HG02571 (cell line): ENCODE measurements around the gene GPR3.
"Not testable (repeated sequence)": the region's sequence is repeated elsewhere in the genome, so short reads cannot be mapped to it uniquely, and the experiment has no call there.

Experiments used
- ATAC-seq: cut with Tn5 transposase; IDR thresholded peaks from one replicate; pipeline ENCODE4 v1.9.1; 2021; ENCODE audit warnings: mild to moderate bottlenecking, moderate library complexity; ENCODE audit not compliant: unreplicated experiment

The GPR3 gene

DNA sequence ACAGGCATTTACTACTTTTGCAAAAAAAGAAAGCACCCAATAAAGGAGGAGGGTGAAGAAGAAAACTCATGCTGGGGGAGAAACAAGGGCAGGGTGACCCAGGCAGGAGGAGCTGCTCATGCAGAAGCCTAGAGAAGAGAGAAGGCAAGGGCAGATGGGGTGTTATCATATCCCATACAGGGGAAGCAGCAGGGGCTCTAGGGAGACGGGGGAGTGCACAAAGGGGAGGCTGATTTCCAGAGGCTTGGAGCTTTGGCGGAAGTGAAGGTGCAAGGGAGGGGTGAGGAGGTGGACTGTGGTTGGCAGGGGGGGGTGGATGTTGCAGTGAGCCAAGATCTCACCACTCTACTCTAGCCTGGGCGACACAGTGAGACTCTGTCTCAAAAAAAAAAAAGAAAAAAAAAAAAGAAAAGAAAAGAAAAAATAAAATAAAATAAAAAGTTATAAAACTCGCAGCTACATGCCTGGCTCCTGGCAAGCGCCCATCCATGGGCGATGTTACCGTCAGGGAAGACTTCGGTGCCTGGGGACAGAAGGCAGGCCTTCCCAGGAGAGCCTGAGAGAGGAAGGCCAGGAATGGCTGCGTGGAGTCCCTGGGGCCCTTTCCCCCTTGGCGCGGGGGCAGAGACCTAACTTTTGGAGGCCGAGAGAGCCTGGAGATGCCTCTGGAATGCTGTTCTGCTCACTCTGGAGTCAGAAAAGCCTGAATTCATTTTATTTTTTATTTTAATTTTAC lies 14.5 kb upstream of the GPR3 start:
- no peak for ATAC-seq

DNA sequence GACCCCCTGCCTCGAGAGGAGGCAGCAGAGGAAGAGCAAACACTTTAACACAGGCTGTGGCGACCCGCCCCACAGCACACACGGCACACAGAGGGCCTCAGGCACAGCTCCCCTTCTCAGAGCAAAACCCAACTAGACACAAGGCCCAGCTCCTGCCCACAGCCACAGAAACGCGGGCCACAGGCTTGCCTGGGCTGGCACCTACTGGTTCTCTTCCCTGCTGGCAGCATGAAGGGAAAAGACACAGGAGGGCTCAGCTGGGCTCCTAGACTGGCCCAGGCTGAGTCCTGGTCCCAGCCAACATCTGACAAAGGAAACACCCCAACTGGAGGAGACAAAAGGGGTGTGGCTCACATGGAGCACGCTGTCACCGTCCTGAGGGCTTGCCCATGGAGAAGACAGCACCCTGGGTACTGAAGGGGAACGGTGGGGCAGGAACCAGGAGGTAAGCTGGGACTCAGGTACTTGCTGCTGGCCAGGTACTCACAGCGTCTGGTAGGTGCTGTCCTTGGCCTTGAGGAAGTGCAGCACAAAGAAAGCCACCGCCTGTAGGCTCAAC lies 12.8 kb upstream of the GPR3 start:
- ATAC-seq: no peak

DNA sequence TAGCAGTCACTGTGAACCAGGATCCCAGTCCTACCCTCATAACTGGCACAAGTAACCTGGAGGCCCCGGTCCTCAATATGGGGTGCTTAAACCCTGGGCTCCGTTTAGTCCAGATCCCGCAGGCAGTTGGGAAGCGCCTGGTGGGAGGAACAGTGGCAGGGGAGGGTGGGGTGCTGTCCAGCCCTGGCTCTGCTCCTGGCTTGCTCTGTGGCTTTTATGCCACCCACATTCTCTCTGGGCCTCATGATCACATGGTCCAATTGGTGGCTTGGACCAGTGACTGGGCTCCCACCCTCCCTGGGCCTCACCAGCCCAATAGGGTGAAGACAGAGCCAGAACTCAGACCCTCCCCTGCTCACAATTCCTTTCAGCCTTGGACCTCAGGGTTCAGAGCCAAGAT lies 12.2 kb upstream of the GPR3 start:
- no peak for ATAC-seq

DNA sequence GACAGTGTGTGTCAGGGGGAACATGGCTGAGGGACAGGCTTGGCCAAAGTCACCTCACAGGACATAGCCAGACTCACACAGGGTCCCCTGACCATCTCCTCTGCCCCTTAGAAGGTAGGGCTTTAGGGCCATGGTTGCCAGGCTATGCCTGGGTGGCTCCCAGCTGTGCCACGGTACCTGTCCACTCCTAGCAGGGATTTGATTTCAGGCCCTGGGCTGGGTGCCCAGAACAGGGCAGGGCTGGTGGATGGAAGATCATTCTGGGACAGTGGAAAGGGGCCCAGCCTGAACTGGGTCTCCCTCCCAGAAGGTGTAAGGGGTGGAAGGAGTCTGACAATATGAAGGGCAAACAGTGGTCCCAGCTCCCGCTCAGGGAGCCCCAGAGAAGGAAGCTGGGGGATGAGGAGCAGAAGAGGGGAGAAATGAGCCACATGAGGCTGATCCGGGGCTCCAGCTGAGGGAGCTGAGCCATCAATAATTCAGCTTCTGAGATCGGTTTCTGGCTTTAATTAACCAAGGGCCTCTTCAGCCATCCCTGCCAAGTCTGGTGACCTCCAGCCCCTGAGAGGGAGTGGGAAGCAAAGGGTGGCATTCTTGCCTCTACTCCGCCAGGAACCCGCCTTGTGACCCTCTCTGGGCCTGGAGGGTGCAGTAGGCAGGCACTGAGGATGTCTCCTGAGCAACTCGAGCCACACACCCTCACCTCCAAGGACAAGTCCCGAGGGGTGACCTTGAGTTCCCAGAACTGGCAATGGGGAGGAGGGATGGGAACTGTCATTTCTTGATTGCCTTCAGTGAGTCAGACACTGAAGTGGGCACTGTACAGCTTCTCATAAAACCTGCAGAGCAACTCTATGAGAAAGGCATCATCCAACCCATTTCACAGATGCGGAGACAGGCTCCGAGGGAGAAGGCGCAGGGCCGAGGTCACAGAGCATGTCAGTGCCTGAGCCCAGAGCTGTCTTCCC lies 11.4 kb upstream of the GPR3 start:
- no peak for ATAC-seq

DNA sequence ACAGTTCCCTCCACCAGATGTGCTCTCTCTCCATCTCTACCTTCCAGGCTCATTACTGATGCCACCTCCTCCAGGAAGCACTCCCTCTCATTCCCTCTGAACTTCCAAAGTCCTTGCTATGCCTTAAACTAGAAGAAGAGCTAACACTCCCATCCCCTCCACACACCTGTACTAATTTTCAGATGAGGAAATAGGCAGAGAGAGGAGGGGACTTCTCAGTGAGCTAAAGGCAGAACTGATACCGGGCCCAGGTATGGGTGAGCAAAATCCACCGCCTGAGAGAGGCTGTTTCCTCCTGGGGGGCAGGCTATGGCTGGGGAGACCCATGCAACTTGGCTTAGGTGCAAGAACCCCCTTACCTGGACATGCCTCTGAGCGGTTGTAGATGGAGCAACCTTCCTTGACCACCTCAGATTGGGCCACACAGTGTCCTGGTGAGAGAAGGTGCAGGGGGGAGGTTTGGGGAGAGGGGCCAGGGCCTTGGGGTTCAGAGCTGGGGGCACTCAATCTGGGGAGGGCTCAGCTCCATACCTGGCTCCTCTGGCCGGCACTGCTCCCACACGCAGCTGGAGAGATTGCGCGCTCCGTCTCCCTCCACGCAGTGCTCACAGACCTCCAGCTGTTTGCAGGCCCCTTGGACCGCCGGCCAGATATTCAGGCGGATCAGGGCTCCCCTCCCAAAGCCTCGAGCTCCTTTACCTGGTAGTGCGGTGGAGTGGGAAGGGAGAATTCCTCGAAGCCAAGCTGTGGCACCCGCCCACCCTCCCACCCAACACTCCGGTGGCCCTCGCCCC lies 10.3 kb upstream of the GPR3 start:
- no peak for ATAC-seq

DNA sequence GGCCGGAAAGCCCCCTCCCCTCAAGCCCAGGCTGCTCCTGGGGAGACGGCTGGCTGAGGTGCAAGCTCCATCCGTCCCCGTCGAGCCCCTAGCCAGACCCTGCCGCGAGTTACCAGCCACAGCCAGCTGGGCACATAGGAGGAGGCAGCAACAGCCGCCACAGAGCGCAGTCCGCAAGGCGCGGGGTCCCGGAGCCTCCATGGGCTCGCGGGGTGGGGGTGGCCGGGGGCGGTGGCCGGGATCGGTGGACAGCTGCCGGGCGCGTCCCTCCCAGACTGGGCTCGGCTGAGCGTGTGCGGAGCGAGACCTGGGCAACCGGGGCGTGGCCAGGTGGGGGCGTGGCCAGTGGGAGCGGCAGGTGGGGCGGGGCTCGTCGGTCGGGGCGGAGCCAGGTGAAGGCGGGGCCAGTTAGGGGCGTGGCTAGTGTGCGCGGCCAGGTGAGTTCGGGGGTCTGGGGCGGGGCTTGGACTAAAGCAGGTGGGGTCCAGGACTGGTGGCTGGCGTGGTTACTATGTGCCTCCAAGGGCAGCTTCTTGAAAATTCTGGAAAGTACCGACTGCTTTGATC lies 9.3 kb upstream of the GPR3 start, which contains the start of gene CD164L2:
TSS of gene CD164L2 (minus strand) at position 295 of the 567 bp plus-strand sequence. CDS start at position 201, 94 bp downstream.
- ATAC-seq: no peak

DNA sequence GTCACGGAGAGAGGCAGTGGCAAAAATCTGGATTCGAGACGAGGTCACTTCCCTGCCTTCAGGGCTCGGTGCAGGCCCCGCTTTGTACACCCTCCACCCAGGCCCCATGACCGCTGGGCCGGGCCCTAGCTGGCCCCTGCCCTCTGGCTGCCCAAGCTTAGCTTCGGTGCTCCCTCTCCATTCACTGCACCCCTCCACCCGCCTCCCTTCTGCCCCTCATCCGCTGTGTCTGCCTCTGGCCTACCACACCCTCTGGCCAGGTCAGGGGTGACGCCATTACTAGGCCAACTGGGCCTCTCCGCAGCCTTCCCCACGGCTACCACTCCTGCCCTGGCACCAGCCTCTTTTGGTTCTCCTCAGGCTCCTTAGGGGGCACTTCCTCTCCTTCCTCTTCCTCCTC lies 8.8 kb upstream of the GPR3 start:
- ATAC-seq: no peak

DNA sequence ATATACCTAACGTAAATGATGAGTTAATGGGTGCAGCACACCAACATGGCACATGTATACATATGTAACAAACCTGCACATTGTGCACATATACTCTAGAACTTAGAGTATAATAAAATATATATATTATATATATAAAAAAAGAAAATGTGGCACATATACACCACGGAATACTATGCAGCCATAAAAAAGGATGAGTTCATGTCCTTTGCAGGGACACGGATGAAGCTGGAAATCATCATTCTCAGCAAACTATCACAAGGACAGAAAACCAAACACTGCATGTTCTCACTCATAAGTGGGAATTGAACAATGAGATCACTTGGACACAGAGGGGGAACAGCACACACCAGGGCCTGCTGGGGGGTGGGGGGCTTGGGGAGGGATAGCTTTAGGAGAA lies 7.6 kb upstream of the GPR3 start:
- not testable (repeated sequence) for ATAC-seq

DNA sequence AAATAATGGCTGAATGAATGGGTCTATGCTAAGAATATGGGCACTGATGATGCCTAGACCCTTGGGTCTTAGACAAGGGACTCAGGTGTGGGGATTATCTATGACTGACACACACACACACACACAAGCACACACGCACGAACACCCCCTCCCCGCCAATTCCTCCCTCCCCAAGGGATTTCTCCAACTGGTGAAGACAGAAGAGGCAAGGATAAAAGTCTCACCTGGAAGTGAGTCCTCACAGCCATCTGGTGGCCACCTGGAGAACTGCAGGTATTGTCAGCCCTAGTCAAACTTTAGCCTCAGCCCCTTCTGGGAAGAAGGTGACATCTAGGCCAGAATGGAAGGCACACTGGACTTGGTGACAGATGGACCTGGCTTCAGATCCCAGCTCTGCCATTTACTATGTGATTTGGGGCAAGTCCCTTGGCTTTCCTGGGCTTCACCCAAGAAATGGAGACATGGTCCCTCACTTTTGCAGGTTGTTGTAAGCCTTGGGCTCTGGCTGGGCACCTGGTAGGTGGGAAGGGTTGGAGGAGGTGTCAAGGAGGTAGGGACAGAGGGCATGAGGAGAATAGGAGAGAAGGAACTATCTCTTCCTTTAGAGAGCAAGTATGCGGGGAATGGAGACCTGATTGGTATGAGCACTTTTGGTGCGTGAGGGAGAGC lies 4.0 kb upstream of the GPR3 start:
- no peak for ATAC-seq

DNA sequence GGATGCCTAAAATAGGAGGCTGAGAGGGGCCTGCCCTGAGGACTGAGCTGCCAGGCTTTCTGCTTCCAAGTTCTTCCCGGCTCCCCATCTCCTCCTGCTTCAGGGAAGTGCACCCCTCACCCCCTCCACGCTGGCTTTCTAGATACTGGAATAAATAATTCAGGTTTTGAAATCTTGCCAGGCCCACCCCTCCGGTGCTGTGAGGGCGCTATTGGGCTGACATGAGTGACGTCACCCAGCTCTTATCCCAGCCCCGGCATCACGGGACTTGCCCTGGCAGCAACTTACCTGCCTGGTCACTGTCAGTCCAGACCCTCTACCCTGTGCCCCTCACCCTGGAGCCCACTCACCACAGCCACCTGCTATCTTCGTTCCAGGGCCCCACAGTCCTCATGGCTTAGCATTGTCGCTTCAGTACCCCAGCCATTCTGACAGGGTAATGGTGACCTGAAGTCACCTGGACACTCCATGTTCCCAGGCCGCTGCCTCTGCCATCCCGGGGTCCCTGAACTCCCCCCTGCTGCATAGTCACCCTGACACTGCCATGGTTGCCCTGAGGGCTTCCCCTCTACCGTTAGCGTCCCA lies 819 bp upstream of the GPR3 start:
- ATAC-seq: no peak

DNA sequence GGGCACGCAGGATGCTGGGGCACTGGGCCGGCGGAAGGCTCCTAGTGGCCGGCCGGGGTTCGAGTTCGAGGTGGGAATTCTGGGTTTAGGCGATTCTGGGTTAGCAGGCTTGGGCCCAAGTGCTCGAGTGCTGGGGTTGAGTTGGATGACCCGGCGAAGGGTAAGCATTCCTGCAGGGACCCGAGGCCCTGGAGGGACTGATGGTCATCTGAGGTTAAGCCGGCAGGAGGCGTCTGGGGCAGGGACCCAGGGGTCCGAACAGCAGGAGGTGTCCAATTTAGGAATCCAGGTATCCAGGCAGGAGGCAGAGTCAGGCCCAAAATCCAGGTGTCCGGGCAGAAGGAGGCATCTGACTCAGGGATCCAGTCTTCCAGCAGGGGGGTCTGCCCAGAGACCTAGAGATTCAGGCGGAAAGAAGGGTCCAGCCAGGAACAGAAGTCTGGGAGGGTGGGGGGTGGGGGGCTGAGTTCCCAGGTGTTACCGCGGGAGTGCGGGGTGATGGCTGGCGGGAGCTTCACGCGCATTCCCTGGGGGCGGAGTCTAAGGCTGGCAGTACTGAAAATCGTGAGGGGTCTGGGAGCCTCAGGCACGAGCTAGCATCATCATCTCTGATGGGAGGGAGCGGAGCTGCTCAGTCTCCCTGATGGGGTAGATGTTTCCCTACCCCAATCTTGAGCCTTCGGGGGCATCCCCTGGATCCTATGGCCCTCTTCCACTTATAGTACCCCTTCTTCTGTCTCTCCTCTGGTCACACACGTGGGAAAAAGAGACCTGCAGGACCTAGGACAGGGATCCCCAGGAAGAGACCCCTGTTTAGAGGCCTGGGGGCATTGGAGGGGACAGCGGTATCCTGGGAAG lies 585 bp downstream of the GPR3 start:
- no peak for ATAC-seq

DNA sequence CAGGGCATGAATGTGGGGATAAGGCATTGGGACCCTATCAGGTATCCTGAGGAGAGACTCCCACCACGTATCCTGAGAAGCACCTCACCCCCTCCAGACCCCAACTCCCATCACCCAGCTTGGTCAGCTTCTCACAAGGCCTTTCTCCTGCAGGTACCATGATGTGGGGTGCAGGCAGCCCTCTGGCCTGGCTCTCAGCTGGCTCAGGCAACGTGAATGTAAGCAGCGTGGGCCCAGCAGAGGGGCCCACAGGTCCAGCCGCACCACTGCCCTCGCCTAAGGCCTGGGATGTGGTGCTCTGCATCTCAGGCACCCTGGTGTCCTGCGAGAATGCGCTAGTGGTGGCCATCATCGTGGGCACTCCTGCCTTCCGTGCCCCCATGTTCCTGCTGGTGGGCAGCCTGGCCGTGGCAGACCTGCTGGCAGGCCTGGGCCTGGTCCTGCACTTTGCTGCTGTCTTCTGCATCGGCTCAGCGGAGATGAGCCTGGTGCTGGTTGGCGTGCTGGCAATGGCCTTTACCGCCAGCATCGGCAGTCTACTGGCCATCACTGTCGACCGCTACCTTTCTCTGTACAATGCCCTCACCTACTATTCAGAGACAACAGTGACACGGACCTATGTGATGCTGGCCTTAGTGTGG lies 1.3 kb downstream of the GPR3 start:
- ATAC-seq: no peak

DNA sequence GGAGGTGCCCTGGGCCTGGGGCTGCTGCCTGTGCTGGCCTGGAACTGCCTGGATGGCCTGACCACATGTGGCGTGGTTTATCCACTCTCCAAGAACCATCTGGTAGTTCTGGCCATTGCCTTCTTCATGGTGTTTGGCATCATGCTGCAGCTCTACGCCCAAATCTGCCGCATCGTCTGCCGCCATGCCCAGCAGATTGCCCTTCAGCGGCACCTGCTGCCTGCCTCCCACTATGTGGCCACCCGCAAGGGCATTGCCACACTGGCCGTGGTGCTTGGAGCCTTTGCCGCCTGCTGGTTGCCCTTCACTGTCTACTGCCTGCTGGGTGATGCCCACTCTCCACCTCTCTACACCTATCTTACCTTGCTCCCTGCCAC lies 1.8 kb downstream of the GPR3 start:
- no peak for ATAC-seq

DNA sequence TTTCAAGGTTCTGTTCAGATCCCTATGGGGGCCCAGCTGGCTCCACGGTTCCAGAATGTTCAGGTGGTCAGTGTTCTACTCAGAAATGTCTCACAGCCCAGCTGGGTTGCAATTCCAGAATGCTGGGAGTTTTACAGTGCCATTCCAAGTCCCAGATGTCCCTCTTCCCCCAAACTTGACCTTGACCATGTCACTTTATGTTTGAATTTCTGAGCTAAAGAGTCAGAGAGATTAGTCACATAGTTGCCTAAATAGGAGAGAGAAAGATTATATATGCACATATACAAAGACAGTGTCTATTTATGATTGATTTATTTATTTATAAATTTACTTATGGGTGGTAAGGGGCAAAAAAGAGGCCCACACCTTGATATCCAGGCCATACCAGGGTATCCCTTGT lies 2.5 kb downstream of the GPR3 start:
- no peak for ATAC-seq

DNA sequence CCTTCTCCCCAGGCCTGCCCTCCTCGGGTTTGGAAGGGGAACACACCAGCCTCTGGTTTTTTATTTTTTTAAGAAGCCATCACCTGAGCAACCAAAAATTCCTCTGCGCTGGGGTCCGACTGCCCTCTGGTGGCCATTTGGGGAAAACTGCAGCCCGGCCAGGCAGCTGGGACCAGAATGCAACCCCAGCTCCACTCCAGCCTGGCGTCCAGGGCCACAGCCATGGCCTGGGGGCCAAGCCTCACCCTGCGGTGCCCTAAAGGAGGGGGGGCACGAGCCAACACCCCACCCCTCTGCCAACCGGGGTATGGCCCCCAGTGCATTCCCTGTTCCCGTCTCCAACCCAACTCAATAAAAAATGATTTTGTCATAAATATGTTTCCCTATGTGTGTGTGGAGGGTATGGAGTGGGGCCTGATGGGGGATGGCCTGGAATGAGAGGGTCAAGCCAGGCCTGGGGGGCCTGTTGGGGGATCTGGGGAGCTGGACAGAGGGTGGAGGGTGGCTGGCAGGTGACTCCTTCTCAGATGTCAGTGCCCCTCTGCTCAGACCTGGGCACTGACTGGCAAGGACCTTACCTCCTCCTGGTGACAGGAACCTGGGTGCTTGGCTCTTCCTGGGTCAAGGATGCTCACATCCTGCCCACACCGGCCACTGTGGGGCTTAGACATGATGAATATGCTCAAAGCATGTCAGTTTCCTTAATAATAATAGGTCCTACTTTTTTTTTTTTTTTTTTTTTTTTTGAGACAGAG lies 3.2 kb downstream of the GPR3 start:
- ATAC-seq: no peak

DNA sequence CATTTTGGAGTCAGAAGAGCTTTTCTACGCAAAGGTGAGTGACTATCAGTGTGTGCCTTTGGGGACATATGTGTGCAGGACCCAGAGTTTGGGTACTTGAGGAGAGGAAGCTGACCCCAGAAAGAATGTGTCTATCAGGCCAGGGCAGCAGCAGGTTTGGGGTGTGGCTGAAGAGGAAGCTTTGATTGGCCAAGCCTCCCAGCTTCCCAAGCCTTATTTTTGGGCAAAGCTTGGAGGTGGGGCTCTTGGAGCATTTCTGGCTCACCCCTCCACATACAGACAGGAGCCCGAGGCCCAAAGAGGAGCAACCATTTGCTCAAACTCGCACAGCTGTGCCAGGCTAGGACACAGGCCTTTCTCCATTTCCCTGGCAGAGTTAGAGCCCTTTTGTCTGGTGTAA lies 4.7 kb downstream of the GPR3 start:
- no peak for ATAC-seq

DNA sequence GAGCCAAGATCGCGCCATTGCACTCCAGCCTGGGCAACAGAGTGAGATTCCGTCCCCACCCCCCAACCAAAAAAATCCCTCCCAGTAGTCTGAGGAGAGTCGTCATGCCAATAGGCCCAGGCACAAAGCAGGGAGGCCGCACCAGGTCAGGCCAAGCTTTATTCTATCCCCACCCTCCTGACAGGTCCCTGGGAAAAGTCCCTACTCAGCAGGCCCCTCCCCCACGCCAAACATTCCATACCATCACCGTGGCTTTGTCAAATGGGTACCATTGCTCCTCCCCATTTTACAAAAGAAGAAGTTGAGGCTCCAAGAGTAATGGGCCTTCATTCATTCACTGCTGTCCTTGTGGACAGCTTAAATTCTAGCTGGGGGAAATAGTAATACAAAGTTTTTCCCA lies 5.3 kb downstream of the GPR3 start:
- no peak for ATAC-seq
